Measurements from ENCODE around the gene PTPN5.

DNA sequence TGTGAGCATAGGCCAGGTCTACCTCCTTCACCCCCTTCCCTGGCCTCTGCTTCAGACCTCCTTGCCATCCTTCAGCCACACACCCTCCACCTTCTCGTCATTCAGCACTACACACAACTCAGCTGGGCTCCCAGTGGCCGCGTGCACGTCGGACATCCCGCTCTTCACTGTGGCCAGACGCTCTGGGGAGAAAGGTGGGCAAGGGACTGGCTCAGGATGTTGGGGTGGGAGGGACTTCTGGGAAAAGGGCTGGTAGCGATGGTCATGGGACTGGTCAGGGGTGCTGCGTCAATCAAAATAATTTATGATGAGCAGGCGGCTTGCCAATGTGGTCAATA, 77.2 kb downstream of the PTPN5 start:
- TF ChIP-seq, protein P1, sequence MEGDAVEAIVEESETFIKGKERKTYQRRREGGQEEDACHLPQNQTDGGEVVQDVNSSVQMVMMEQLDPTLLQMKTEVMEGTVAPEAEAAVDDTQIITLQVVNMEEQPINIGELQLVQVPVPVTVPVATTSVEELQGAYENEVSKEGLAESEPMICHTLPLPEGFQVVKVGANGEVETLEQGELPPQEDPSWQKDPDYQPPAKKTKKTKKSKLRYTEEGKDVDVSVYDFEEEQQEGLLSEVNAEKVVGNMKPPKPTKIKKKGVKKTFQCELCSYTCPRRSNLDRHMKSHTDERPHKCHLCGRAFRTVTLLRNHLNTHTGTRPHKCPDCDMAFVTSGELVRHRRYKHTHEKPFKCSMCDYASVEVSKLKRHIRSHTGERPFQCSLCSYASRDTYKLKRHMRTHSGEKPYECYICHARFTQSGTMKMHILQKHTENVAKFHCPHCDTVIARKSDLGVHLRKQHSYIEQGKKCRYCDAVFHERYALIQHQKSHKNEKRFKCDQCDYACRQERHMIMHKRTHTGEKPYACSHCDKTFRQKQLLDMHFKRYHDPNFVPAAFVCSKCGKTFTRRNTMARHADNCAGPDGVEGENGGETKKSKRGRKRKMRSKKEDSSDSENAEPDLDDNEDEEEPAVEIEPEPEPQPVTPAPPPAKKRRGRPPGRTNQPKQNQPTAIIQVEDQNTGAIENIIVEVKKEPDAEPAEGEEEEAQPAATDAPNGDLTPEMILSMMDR (IDR thresholded peaks at IDR 0.05), result no peak
- TF ChIP-seq POLR2A (IDR thresholded peaks at IDR 0.05), result no peak

Measured in ovary (tissue), 3 donors.